ENCODE data around the gene KCNK1. TPM values are rescaled to one million over a fixed set of nuclear protein-coding genes. Genes with fewer than 3 reads are reported as not detected.

KCNK1 gene
- total and polyA plus RNA-seq, 2 of the 13 experiments (the other 11 are each of a cell fraction or from before 2014, with no cell fraction given), result not detected

GRCh38 chr1:233654658-233655280, 40.9 kb downstream of the KCNK1 start:
- in situ Hi-C loops (cut with HindIII; ENCODE audit: extremely low pct_ligation_motif_present, low pct_unique_long_range_greater_than_20kb), result no loop called here

GRCh38 chr1:233655301-233655740, 41.4 kb downstream of the KCNK1 start:
- Histone ChIP-seq H3K4me1 (ENCODE audit: insufficient read depth, low read length) (no peaks in the 10 kb centered on the region), H2AFZ (ENCODE audit: low read length) (no peak overlapping the region), H3K9ac (ENCODE audit: insufficient read depth, low read depth, low read length) (no peak overlapping the region), H3K27me3 (ENCODE audit: control insufficient read depth in 1 of 2, insufficient read depth in 2 of 2, low read length in 2 of 2) (no peaks in the 10 kb centered on the region), H3K79me2 (ENCODE audit: insufficient read depth, low read length) (no peaks in the 10 kb centered on the region), H3K4me2 (ENCODE audit: low read depth, low read length) (no peak overlapping the region), H3K27ac (ENCODE audit: extremely low read length, insufficient read depth, low read length) (no peak overlapping the region), H3K4me3 (replicated peaks in 1 of 3; ENCODE audit: insufficient read depth in 1 of 3, low read depth in 2 of 3, low read length in 3 of 3) (no peak overlapping the region), H3K9me3 (ENCODE audit: low read length) (no peaks in the 10 kb centered on the region), H4K20me1 (ENCODE audit: insufficient read depth, low read length) (no peaks in the 10 kb centered on the region), H3K36me3 (replicated peaks in 1 of 2; ENCODE audit: control insufficient read depth in 1 of 2, insufficient read depth in 2 of 2, low read length in 2 of 2) (no peaks in the 10 kb centered on the region)
- ChIA-PET POLR2A (no interaction called here), CTCF (ENCODE audit: low intra/inter-chr PET ratio, low total read pairs) (no interaction called here)
- DNase-seq (ENCODE audit: low spot score) (no peak), FAIRE-seq (no peak), ATAC-seq (no peak)
- no TSS peak for BruUV-seq (replicated peaks)
- intact Hi-C loops (cut with micrococcal nuclease; ENCODE audit: unreplicated experiment) (no loop called here), in situ Hi-C loops (cut with HindIII; ENCODE audit: extremely low pct_ligation_motif_present, low pct_unique_long_range_greater_than_20kb) (no loop called here)
- no peak for TF ChIP-seq SALL2 (CRISPR knock-in tag; IDR thresholded peaks at IDR 0.05)
- no peak for TF ChIP-seq NBN (conservative IDR thresholded peaks at IDR 0.05)
- no peak for TF ChIP-seq TSC22D2 (CRISPR knock-in tag; IDR thresholded peaks at IDR 0.05; ENCODE audit: borderline replicate concordance)
- TF ChIP-seq ELF1 (CRISPR knock-in tag; IDR thresholded peaks at IDR 0.05), result no peak
- no peak for TF ChIP-seq TERF1 (CRISPR knock-in tag; IDR thresholded peaks at IDR 0.05)
- no peak for TF ChIP-seq ZFX (CRISPR knock-in tag; IDR thresholded peaks at IDR 0.05; ENCODE audit: low read depth)
- 14% methylated on average over 4 of the region's 4 CpGs for WGBS (ENCODE audit: low lambda C conversion rate)

More at GRCh38 chr1:233654658-233655280, 40.9 kb downstream of the KCNK1 start:
- Histone ChIP-seq H3K4me2 (ENCODE audit: low read depth, low read length) (no peak overlapping the region), H3K9me3 (ENCODE audit: low read length) (no peaks in the 10 kb centered on the region), H3K36me3 (replicated peaks in 1 of 2; ENCODE audit: control insufficient read depth in 1 of 2, insufficient read depth in 2 of 2, low read length in 2 of 2) (no peaks in the 10 kb centered on the region), H2AFZ (ENCODE audit: low read length) (no peak overlapping the region), H3K27me3 (ENCODE audit: control insufficient read depth in 1 of 2, insufficient read depth in 2 of 2, low read length in 2 of 2) (no peaks in the 10 kb centered on the region), H3K79me2 (ENCODE audit: insufficient read depth, low read length) (no peaks in the 10 kb centered on the region), H3K4me1 (ENCODE audit: insufficient read depth, low read length) (no peaks in the 10 kb centered on the region), H4K20me1 (ENCODE audit: insufficient read depth, low read length) (no peaks in the 10 kb centered on the region), H3K4me3 (replicated peaks in 1 of 3; ENCODE audit: insufficient read depth in 1 of 3, low read depth in 2 of 3, low read length in 3 of 3) (no peak overlapping the region), H3K27ac (ENCODE audit: extremely low read length, insufficient read depth, low read length) (no peak overlapping the region), H3K9ac (ENCODE audit: insufficient read depth, low read depth, low read length) (no peak overlapping the region)
- TF ChIP-seq ZNF577 (CRISPR knock-in tag; IDR thresholded peaks at IDR 0.05; ENCODE audit: borderline replicate concordance, low read depth), result no peak
- no peak for TF ChIP-seq ZMAT3 (CRISPR knock-in tag; conservative IDR thresholded peaks at IDR 0.05)
- TF ChIP-seq ZNF276 (CRISPR knock-in tag; IDR thresholded peaks at IDR 0.05; ENCODE audit: low read depth), result no peak
- no peak for TF ChIP-seq NPAS2 (CRISPR knock-in tag; IDR thresholded peaks at IDR 0.05; ENCODE audit: borderline replicate concordance)
- 17% methylated on average over 3 of the region's 5 CpGs for WGBS (ENCODE audit: low lambda C conversion rate)
- intact Hi-C loops (cut with micrococcal nuclease; ENCODE audit: unreplicated experiment), result no loop called here
- ChIA-PET POLR2A (no interaction called here), CTCF (ENCODE audit: low intra/inter-chr PET ratio, low total read pairs) (no interaction called here)
- ATAC-seq (no peak), DNase-seq (ENCODE audit: low spot score) (no peak), FAIRE-seq (no peak)
- BruUV-seq (replicated peaks), result no TSS peak
